Measurements from ENCODE around the gene ZNF207.

DNA sequence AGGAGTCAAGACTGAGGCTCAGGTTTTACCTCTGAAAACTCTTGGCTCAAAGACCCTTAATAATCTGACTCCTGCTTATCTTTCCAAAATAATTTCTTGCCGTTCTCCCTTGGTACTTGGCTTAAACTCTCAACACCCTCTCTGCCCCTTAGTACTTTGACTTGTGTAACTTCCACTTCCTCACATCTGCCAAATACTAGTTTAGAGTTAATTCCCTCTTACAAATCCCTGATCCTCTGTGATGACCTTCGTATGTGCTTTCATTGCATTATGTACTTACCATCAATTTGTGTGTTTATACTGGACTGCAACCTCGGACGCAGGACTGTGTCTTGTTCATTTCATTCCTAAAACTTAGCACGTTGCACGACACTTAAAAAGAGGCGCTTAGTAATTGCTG is 35.2 kb downstream of the ZNF207 start:
- TF ChIP-seq, protein P1, sequence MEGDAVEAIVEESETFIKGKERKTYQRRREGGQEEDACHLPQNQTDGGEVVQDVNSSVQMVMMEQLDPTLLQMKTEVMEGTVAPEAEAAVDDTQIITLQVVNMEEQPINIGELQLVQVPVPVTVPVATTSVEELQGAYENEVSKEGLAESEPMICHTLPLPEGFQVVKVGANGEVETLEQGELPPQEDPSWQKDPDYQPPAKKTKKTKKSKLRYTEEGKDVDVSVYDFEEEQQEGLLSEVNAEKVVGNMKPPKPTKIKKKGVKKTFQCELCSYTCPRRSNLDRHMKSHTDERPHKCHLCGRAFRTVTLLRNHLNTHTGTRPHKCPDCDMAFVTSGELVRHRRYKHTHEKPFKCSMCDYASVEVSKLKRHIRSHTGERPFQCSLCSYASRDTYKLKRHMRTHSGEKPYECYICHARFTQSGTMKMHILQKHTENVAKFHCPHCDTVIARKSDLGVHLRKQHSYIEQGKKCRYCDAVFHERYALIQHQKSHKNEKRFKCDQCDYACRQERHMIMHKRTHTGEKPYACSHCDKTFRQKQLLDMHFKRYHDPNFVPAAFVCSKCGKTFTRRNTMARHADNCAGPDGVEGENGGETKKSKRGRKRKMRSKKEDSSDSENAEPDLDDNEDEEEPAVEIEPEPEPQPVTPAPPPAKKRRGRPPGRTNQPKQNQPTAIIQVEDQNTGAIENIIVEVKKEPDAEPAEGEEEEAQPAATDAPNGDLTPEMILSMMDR (IDR thresholded peaks at IDR 0.05) = no peak
- TF ChIP-seq POLR2A (IDR thresholded peaks at IDR 0.05) = no peak
